Measurements from ENCODE around the gene SH3TC1. TPM values are rescaled to one million over a fixed set of nuclear protein-coding genes. Genes with fewer than 3 reads are reported as not detected.

Gene SH3TC1
- total RNA-seq, 4 donors from 2014 or later = 9.6 to 12.9 (median 12.6) TPM

GRCh38 chr4:8224975-8225625, 26.0 kb downstream of the SH3TC1 start:
- no peaks in the 10 kb centered on the region for H3K9me3 ChIP-seq
- H3K4me3 ChIP-seq = no peak overlapping the region
- peaks cover 0 to 17% of the 10 kb centered on the region in 2 donors for H3K36me3 ChIP-seq
- no peak for ATAC-seq
- TF ChIP-seq POLR2AphosphoS5 (IDR thresholded peaks at IDR 0.05) (no peak), EP300 (IDR thresholded peaks at IDR 0.05) (no peak), POLR2A (IDR thresholded peaks at IDR 0.05) (no peak), CTCF (IDR thresholded peaks at IDR 0.05) (no peak)
- peaks cover 0 to 17% (median 10%) of the 10 kb centered on the region in 3 donors for H3K4me1 ChIP-seq
- H3K27me3 ChIP-seq = no peaks in the 10 kb centered on the region
- H3K27ac ChIP-seq = no peak overlapping the region
- WGBS, 2 donors (ENCODE audit: low coverage in 1 of 2) = 100% methylated on average over 1 of the region's 12 CpGs

DNA sequence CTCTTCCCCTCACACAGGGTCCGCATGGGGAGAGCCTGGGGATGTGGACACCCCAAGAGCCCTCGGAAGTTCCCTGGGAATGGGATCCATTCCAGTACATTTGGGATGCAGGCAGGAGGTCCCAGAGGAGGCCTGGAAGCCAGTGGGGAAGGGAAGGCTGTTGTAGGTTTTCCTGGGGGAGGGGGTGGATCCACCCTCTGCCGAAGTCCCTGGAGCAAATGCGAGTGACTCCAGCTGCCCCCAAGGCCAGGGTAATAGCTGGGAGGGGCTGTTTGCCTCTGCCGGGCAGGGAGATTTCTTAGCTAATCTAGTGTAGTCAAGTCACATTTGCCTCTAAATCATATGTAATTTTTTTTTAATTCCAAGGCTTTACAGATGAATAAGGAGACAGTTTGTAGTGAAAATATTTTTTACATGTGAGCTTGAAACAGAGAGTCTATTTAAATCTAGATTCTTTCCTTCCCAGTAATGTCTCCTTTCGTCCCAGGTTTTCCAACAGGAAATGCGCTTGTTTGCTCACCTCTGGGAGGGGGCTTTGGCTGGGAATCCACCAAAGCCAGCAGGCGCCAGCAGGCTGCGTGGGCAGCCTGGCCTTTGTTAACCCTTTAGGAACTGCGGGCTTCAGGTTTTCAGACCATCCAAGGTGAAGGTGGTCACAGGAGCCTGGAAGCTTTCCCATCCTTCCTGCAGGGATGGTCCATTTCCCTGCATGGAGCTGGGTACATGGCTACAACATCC, 26.8 kb downstream of the SH3TC1 start:
- H3K9me3 ChIP-seq = no peaks in the 10 kb centered on the region
- no peak for ATAC-seq
- H3K36me3 ChIP-seq = peaks cover 0 to 17% of the 10 kb centered on the region in 2 donors
- H3K4me1 ChIP-seq = peaks cover 0 to 17% (median 10%) of the 10 kb centered on the region in 3 donors
- no peak overlapping the region for H3K27ac ChIP-seq
- TF ChIP-seq POLR2AphosphoS5 (IDR thresholded peaks at IDR 0.05) (no peak), EP300 (IDR thresholded peaks at IDR 0.05) (no peak), POLR2A (IDR thresholded peaks at IDR 0.05) (no peak), CTCF (IDR thresholded peaks at IDR 0.05) (no peak)
- H3K4me3 ChIP-seq = no peak overlapping the region
- no peaks in the 10 kb centered on the region for H3K27me3 ChIP-seq
- 59 to 81% methylated on average over 6 to 7 of the region's 10 CpGs for WGBS, 2 donors (ENCODE audit: low coverage in 1 of 2)

DNA sequence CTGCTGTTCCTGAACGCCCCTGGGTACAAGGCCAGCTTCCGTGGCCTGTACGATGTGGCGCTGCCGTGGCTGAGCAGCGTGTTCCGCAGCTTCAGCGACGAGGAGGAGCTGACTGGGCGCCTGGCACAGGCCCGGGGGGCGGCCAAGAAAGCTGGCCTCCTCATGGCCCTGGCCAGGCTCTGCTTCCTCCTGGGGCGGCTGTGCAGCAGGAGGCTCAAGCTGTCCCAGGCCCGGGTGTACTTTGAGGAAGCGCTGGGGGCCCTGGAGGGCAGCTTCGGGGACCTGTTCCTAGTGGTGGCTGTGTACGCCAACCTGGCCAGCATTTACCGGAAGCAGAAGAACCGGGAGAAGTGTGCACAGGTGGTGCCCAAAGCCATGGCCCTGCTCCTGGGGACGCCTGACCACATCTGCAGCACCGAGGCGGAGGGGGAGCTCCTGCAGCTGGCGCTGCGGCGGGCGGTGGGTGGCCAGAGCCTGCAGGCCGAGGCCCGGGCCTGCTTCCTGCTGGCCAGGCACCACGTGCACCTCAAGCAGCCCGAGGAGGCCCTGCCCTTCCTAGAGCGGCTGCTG, 28.2 kb downstream of the SH3TC1 start:
- WGBS, 2 donors (ENCODE audit: low coverage in 1 of 2) = no CpG with 5 or more reads among the region's 31 CpGs
- ATAC-seq = peak; percentile 8
- Histone ChIP-seq H3K27ac (no peak overlapping the region), H3K4me1 (peaks cover 0 to 17% (median 10%) of the 10 kb centered on the region in 3 donors), H3K27me3 (no peaks in the 10 kb centered on the region), H3K9me3 (no peaks in the 10 kb centered on the region), H3K36me3 (peaks cover 0 to 17% of the 10 kb centered on the region in 2 donors), H3K4me3 (no peak overlapping the region)
- TF ChIP-seq EP300 (IDR thresholded peaks at IDR 0.05) (no peak), POLR2A (IDR thresholded peaks at IDR 0.05) (no peak), CTCF (IDR thresholded peaks at IDR 0.05) (no peak), POLR2AphosphoS5 (IDR thresholded peaks at IDR 0.05) (no peak)

- H3K4me3 ChIP-seq = no peak overlapping the region
- peak overlapping the region in 1 of 4 donors; percentile 28 for H3K27ac ChIP-seq
- H3K27me3 ChIP-seq = no peaks in the 10 kb centered on the region
- peak; percentile 6 for ATAC-seq
- no peaks in the 10 kb centered on the region for H3K9me3 ChIP-seq
- no peak for TF ChIP-seq POLR2A (IDR thresholded peaks at IDR 0.05)
- TF ChIP-seq CTCF (IDR thresholded peaks at IDR 0.05) = no peak
- TF ChIP-seq EP300 (IDR thresholded peaks at IDR 0.05) = no peak
- TF ChIP-seq POLR2AphosphoS5 (IDR thresholded peaks at IDR 0.05) = no peak
- peaks cover 0 to 20% of the 10 kb centered on the region in 2 donors for H3K36me3 ChIP-seq
- WGBS, 2 donors (ENCODE audit: low coverage in 1 of 2) = 98% methylated on average over 7 of the region's 27 CpGs; no CpG with 5 or more reads in 1 of the 2 donors
- peaks cover 0 to 17% (median 10%) of the 10 kb centered on the region in 3 donors for H3K4me1 ChIP-seq
These were observed 28.8 kb downstream of the SH3TC1 start for GRCh38 chr4:8227771-8228318.

All from gastroesophageal sphincter (tissue), 4 donors.